IMR-90 (cell line): ENCODE measurements around the gene EGFL7. TPM values are rescaled to one million over a fixed set of nuclear protein-coding genes. Genes with fewer than 3 reads are reported as not detected.
A peak's percentile ranks its signal among the peaks of the same experiment; 100 is the strongest.

Experiments
- ATAC-seq: fragments of 200-7000 bp; cut with Tn5 transposase; 2 replicates; pipeline ENCODE4 v1.9.1; 2020; ENCODE audit warnings: low read depth, mild to moderate bottlenecking, moderate library complexity
- BruUV-seq: library from RNA; stranded (reverse); fragments of 400-500 nt; replicated peaks from 2 replicates; lab custom pipeline; 2021; lab: Mats Ljungman, UMichigan
- CTCF ChIA-PET: fragments of 300-600 bp; formaldehyde crosslinking; extraction: SDS; loops from one replicate; lab custom pipeline; 2021; ENCODE audit warnings: antibody characterized with exemption; lab: Yijun Ruan, JAX
- POLR2A ChIA-PET: fragments of 300-600 bp; sonication (Branson Sonifier 250); formaldehyde crosslinking; loops from one replicate; lab custom pipeline; 2022; ENCODE audit warnings: antibody characterized with exemption; ENCODE audit not compliant: unreplicated experiment; lab: Charles Lee
- DNase-seq: peaks from one replicate; pipeline ENCODE4 v3.0.0; 2013
- H2AFZ ChIP-seq: replicated peaks from 2 replicates; pipeline ENCODE3; 2013; ENCODE audit warnings: low read length, mild to moderate bottlenecking; ENCODE audit not compliant: poor library complexity
- H2AK5ac ChIP-seq: 2 replicates; pipeline ENCODE4 v1.6.1; 2013; ENCODE audit warnings: low read depth, low read length, inconsistent platforms
- H2AK9ac ChIP-seq: replicated peaks from 2 replicates; pipeline ENCODE3; 2013; ENCODE audit warnings: mild to moderate bottlenecking, low read depth, low read length, moderate library complexity; ENCODE audit not compliant: poor library complexity
- H2BK120ac ChIP-seq: 2 replicates; pipeline ENCODE4 v1.6.1; 2013; ENCODE audit warnings: low read depth, low read length, inconsistent platforms
- H2BK15ac ChIP-seq: 3 replicates; pipeline ENCODE4 v1.6.1; 2013; ENCODE audit warnings: low read depth, low read length, inconsistent platforms
- H2BK20ac ChIP-seq: 2 replicates; pipeline ENCODE4 v1.6.1; 2013; ENCODE audit warnings: low read depth, mild to moderate bottlenecking, inconsistent platforms, low read length, moderate library complexity
- H2BK5ac ChIP-seq: 2 replicates; pipeline ENCODE4 v1.6.1; 2013; ENCODE audit warnings: mild to moderate bottlenecking, low read depth, low read length, inconsistent platforms; ENCODE audit not compliant: poor library complexity, severe bottlenecking
- H3K14ac ChIP-seq: replicated peaks from 2 replicates; pipeline ENCODE4 v1.6.1; 2013; ENCODE audit warnings: low read depth, low read length, inconsistent platforms
- H3K18ac ChIP-seq: 2 replicates; pipeline ENCODE4 v1.6.1; 2013; ENCODE audit warnings: low read depth, low read length, control low read depth
- H3K23ac ChIP-seq: 2 replicates; pipeline ENCODE4 v1.6.1; 2013; ENCODE audit warnings: low read depth, low read length, inconsistent platforms
- H3K27ac ChIP-seq: 2 replicates; pipeline ENCODE4 v1.5.1; 2013; ENCODE audit warnings: mild to moderate bottlenecking, control low read depth, low read length; ENCODE audit not compliant: insufficient read depth
- H3K27me3 ChIP-seq: 2 replicates; pipeline ENCODE4 v1.6.1; 2013; ENCODE audit warnings: low read length; ENCODE audit not compliant: control insufficient read depth, insufficient read depth
- H3K36me3 ChIP-seq: 2 replicates; pipeline ENCODE4 v1.6.1; 2013; ENCODE audit warnings: low read length, mixed read lengths; ENCODE audit not compliant: control insufficient read depth, insufficient read depth
- H3K4ac ChIP-seq: 2 replicates; pipeline ENCODE4 v1.6.1; 2013; ENCODE audit warnings: low read depth, low read length, inconsistent platforms
- H3K4me1 ChIP-seq: 2 replicates; pipeline ENCODE4 v1.6.1; 2013; ENCODE audit warnings: low read length, mixed read lengths; ENCODE audit not compliant: control insufficient read depth, insufficient read depth
- H3K4me2 ChIP-seq: 2 replicates; pipeline ENCODE4 v1.6.1; 2013; ENCODE audit warnings: low read depth, mild to moderate bottlenecking, control low read depth, low read length, moderate library complexity
- H3K4me3 ChIP-seq: 2 replicates; pipeline ENCODE4 v1.5.1; 2013; ENCODE audit warnings: low read depth, mild to moderate bottlenecking, control low read depth, low read length, moderate library complexity; ENCODE audit not compliant: insufficient read depth
- H3K56ac ChIP-seq: 2 replicates; pipeline ENCODE4 v1.6.1; 2013; ENCODE audit warnings: low read length, inconsistent platforms; ENCODE audit not compliant: insufficient read depth; ENCODE audit errors: extremely low read depth
- H3K79me1 ChIP-seq, 2 experiments: 2 replicates each; pipeline ENCODE4 v1.6.1; 2013; ENCODE audit warnings: low read length in 2 of 2, inconsistent platforms in 1 of 2, low read depth in 1 of 2
- H3K9ac ChIP-seq: 2 replicates; pipeline ENCODE4 v1.6.1; 2013; ENCODE audit warnings: low read depth, low read length, control low read depth
- H3K9me1 ChIP-seq: 2 replicates; pipeline ENCODE4 v1.6.1; 2013; ENCODE audit warnings: low read length, inconsistent platforms; ENCODE audit not compliant: insufficient read depth
- H3K9me3 ChIP-seq: 2 replicates; pipeline ENCODE4 v1.6.1; 2013; ENCODE audit warnings: low read length; ENCODE audit not compliant: control insufficient read depth, insufficient read depth
- H4K20me1 ChIP-seq: 2 replicates; pipeline ENCODE4 v1.6.1; 2013; ENCODE audit warnings: low read length, inconsistent platforms; ENCODE audit not compliant: insufficient read depth
- H4K5ac ChIP-seq: 2 replicates; pipeline ENCODE4 v1.6.1; 2013; ENCODE audit warnings: mild to moderate bottlenecking, low read depth, low read length, control low read depth
- H4K8ac ChIP-seq, 2 experiments: 2 replicates each; pipeline ENCODE4 v1.6.1; 2013; ENCODE audit warnings: low read depth in 2 of 2, low read length in 2 of 2, control low read depth in 1 of 2, inconsistent platforms in 1 of 2
- H4K91ac ChIP-seq: 2 replicates; pipeline ENCODE4 v1.6.1; 2013; ENCODE audit warnings: low read depth, low read length, inconsistent platforms; ENCODE audit not compliant: insufficient read depth
- BHLHE40 ChIP-seq: fragments of 150-350 bp; IDR thresholded peaks from 2 replicates; pipeline ENCODE4 v1.6.1; 2016; ENCODE audit warnings: mild to moderate bottlenecking, low read depth, low read length
- CEBPB ChIP-seq: IDR thresholded peaks from 2 replicates; pipeline ENCODE4 v1.6.1; 2012; ENCODE audit warnings: low read depth, low read length, improper control_type of control experiment
- CHD1 ChIP-seq: IDR thresholded peaks from 2 replicates; pipeline ENCODE4 v1.6.1; 2012; ENCODE audit warnings: low read depth, low read length, improper control_type of control experiment
- ELK1 ChIP-seq: fragments of 150-350 bp; IDR thresholded peaks from 2 replicates; pipeline ENCODE4 v1.6.1; 2016; ENCODE audit warnings: low read depth, mild to moderate bottlenecking, low read length, moderate library complexity, borderline replicate concordance
- FOS ChIP-seq: fragments of 150-350 bp; IDR thresholded peaks from 2 replicates; pipeline ENCODE4 v1.6.1; 2016; ENCODE audit warnings: low read depth, low read length
- MAFK ChIP-seq: IDR thresholded peaks from 2 replicates; pipeline ENCODE4 v1.6.1; 2012; ENCODE audit warnings: low read depth, low read length, improper control_type of control experiment
- MAZ ChIP-seq: IDR thresholded peaks from 2 replicates; pipeline ENCODE4 v1.6.1; 2012; ENCODE audit warnings: low read depth, mild to moderate bottlenecking, low read length, improper control_type of control experiment, moderate library complexity, borderline replicate concordance
- MXI1 ChIP-seq: IDR thresholded peaks from 2 replicates; pipeline ENCODE4 v1.6.1; 2012; ENCODE audit warnings: low read depth, mild to moderate bottlenecking, low read length, moderate library complexity, borderline replicate concordance
- NFE2L2 ChIP-seq: fragments of 150-350 bp; IDR thresholded peaks from 2 replicates; pipeline ENCODE4 v1.6.1; 2016; ENCODE audit warnings: low read depth, mild to moderate bottlenecking, low read length
- POLR2A ChIP-seq: IDR thresholded peaks from 2 replicates; pipeline ENCODE4 v1.6.1; 2012; ENCODE audit warnings: mild to moderate bottlenecking, low read depth, low read length
- RAD21 ChIP-seq: IDR thresholded peaks from 2 replicates; pipeline ENCODE4 v1.6.1; 2012; ENCODE audit warnings: low read length, improper control_type of control experiment
- RCOR1 ChIP-seq: IDR thresholded peaks from 2 replicates; pipeline ENCODE4 v1.6.1; 2012; ENCODE audit warnings: mild to moderate bottlenecking, low read length, improper control_type of control experiment; ENCODE audit not compliant: insufficient replicate concordance
- RFX5 ChIP-seq: IDR thresholded peaks from 2 replicates; pipeline ENCODE4 v1.8.0; 2012; ENCODE audit warnings: low read depth, mild to moderate bottlenecking, low read length, moderate library complexity
- SMC3 ChIP-seq: fragments of 150-350 bp; IDR thresholded peaks from 2 replicates; pipeline ENCODE4 v1.6.1; 2016; ENCODE audit warnings: low read depth, mild to moderate bottlenecking, antibody characterized with exemption, low read length, moderate library complexity
- USF2 ChIP-seq: fragments of 150-350 bp; IDR thresholded peaks from 2 replicates; pipeline ENCODE4 v1.6.1; 2017; ENCODE audit warnings: mild to moderate bottlenecking, antibody characterized with exemption, low read length, low read depth
- WGBS, 2 experiments: methylation state at CpG; one replicate each; pipeline versions ENCODE4 v1.1.5 to v1.1.7; 2013; ENCODE audit warnings: missing lambda C conversion rate in 2 of 2; ENCODE audit not compliant: insufficient read length in 1 of 2; ENCODE audit errors: extremely low coverage in 2 of 2; 5-methylcytosine and 5-hydroxymethylcytosine counted together
- dilution Hi-C: fragments of 300-500 bp; cut with HindIII; formaldehyde crosslinking; loops from one replicate; pipeline ENCODE4 v1.14.3; 2018; ENCODE audit warnings: low sequenced_read_pairs; ENCODE audit not compliant: unreplicated experiment
- in situ Hi-C: fragments of 300-500 bp; cut with MboI; formaldehyde crosslinking; loops from 3 replicates; pipeline ENCODE4 v1.14.3; 2019; ENCODE audit warnings: low sequenced_read_pairs, inconsistent platforms, mixed read lengths
- intact Hi-C: fragments of 100-400 bp; cut with micrococcal nuclease; formaldehyde crosslinking; loops from 2 replicates; pipeline ENCODE4 v1.10.0; 2022
- polyA plus RNA-seq, 3 experiments: library from polyadenylated mRNA; depleted of rRNA; stranded (reverse); fragments of >200 nt; gene quantifications; 2 replicates each; pipeline ENCODE4 v1.2.3, GENCODE V29; 2012; ENCODE audit warnings: low replicate concordance in 1 of 3
- total RNA-seq: library from RNA; depleted of rRNA; stranded (reverse); fragments of >200 nt; gene quantifications from 2 replicates; pipeline ENCODE4 v1.2.3, GENCODE V29; 2012

The EGFL7 gene
- total and polyA plus RNA-seq, 2 of the 4 experiments (the other 2 are of a cell fraction), result 2.2 to 10.4 TPM

GRCh38 chr9:136625101-136626065, 37.3 kb upstream of the EGFL7 start:
- 28% methylated on average over 18 of the region's 19 CpGs; no CpG with 5 or more reads in 1 of the 2 experiments for WGBS, 2 experiments
- Histone ChIP-seq H3K4ac (0 out of 2 replicates have a peak overlapping the region, but pooled peaks have one; percentile 16), H3K14ac (no peak overlapping the region), H2AFZ (peak overlapping the region; percentile 63), H3K36me3 (no peaks in the 10 kb centered on the region), H2BK15ac (no peak overlapping the region), H3K27ac (no peak overlapping the region), H2BK20ac (no peak overlapping the region), H4K20me1 (no peaks in the 10 kb centered on the region), H4K5ac (no peak overlapping the region), H3K9me3 (no peaks in the 10 kb centered on the region), H4K91ac (no peak overlapping the region), H3K56ac (no peak overlapping the region), H3K18ac (no peak overlapping the region), H2AK5ac (no peak overlapping the region), H3K4me1 (peaks cover 7% of the 10 kb centered on the region; the same call in 1 of the 2 replicates), H2AK9ac (peak overlapping the region; percentile 77), H3K4me2 (no peak overlapping the region), H3K9me1 (no peaks in the 10 kb centered on the region), H3K23ac (no peak overlapping the region), H2BK5ac (no peak overlapping the region), H3K79me1 (no peaks in the 10 kb centered on the region), H3K4me3 (no peak overlapping the region), H4K8ac (no peak overlapping the region), H3K27me3 (no peaks in the 10 kb centered on the region; the same call in 1 of the 2 replicates), H3K9ac (no peak overlapping the region), H2BK120ac (no peak overlapping the region)
- POLR2A ChIA-PET, result interaction anchor here (0.6 kb wide), 2 partner anchors 67 to 135 kb away, joined by 3 to 4 read pairs; no protein-coding TSS in a partner anchor
- ATAC-seq (peak; percentile 73), DNase-seq (peak; percentile 31)
- BruUV-seq, result no TSS peak
- dilution Hi-C loops, result no loop called here
- CTCF ChIA-PET, result interaction anchor here (0.7 to 2.2 kb wide), 10 partner anchors 9 to 145 kb away, joined by 3 to 16 read pairs (median 3); partner anchors contain the start of gene NOTCH1
- in situ Hi-C loops, result no loop called here
- intact Hi-C loops, result loop anchor here (1.0 to 2.0 kb wide), 2 partner anchors 81 to 137 kb away; no protein-coding TSS in a partner anchor
- TF ChIP-seq NFE2L2 (no peak), MAFK (no peak), POLR2A (no peak), FOS (no peak), CEBPB (no peak), MAZ (no peak), SMC3 (peak; percentile 64), RFX5 (no peak), ELK1 (no peak), RCOR1 (no peak), RAD21 (peak; percentile 75), USF2 (no peak), CHD1 (no peak), MXI1 (no peak), BHLHE40 (no peak)
